ENCODE results near the gene SNX3. TPM values are rescaled to one million over a fixed set of nuclear protein-coding genes. Genes with fewer than 3 reads are reported as not detected.

SNX3 gene
- total and polyA plus RNA-seq, 10 donors, result 132 to 236 (median 170) TPM

DNA sequence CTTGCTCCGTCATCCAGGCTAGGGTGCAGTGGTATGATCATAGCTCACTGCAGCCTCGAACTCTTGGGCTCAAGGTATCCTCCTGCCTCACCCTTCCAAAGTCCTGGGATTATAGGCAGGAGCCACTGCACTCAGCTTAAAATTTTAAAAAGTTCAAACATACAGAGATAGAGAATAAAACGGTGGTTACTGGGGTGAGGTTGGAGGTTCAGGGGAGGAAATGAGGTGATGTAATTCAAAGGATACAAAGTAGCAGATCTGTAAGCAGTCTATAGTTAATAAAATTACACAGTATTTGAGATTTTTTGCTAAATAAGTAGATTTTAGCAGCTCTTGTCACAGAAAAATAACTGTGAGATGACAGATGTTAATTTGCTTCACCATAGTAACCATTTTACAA lies 26.5 kb upstream of the SNX3 start:
- H3K27me3 ChIP-seq (replicated peaks in 1 of 7), result no peaks in the 10 kb centered on the region
- H3K27ac ChIP-seq, result no peak overlapping the region
- no peaks in the 10 kb centered on the region for H3K36me3 ChIP-seq
- no peak overlapping the region for H3K4me3 ChIP-seq
- 70 to 80% (median 76%) methylated on average over 3 of the region's 3 CpGs for WGBS, 5 donors
- DNase-seq, result no peak
- H3K4me1 ChIP-seq, result no peaks in the 10 kb centered on the region
- TF ChIP-seq, protein P1, sequence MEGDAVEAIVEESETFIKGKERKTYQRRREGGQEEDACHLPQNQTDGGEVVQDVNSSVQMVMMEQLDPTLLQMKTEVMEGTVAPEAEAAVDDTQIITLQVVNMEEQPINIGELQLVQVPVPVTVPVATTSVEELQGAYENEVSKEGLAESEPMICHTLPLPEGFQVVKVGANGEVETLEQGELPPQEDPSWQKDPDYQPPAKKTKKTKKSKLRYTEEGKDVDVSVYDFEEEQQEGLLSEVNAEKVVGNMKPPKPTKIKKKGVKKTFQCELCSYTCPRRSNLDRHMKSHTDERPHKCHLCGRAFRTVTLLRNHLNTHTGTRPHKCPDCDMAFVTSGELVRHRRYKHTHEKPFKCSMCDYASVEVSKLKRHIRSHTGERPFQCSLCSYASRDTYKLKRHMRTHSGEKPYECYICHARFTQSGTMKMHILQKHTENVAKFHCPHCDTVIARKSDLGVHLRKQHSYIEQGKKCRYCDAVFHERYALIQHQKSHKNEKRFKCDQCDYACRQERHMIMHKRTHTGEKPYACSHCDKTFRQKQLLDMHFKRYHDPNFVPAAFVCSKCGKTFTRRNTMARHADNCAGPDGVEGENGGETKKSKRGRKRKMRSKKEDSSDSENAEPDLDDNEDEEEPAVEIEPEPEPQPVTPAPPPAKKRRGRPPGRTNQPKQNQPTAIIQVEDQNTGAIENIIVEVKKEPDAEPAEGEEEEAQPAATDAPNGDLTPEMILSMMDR (IDR thresholded peaks at IDR 0.05 in 8 of 11, conservative IDR thresholded peaks at IDR 0.05 in 3 of 11), result no peak
- TF ChIP-seq POLR2A (IDR thresholded peaks at IDR 0.05) (no peak), POLR2AphosphoS5 (IDR thresholded peaks at IDR 0.05) (no peak)
- intact Hi-C loops (cut with DNase I; ENCODE audit: low total_unique reads), result no loop called here
- no peaks in the 10 kb centered on the region for H3K9me3 ChIP-seq

DNA sequence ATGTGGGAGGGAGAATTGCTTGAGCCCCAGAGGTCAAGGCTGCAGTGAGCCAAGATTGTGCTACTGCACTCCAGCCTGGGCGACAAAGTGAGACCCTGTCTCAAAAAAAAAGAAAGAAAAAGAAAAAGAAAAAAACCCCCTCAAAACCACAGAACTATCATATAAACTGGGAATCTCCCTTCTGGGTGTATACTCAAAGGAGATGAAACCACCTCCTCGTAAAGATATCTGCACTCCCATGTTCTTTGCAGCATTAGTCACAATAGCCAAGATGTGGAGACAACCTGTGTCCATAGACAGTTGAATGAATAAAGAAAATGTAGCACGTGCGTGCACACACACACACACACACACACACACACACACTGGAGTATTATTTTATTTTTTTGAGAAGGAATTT lies 25.5 kb upstream of the SNX3 start:
- intact Hi-C loops (cut with DNase I; ENCODE audit: low total_unique reads), result no loop called here
- no peaks in the 10 kb centered on the region for H3K9me3 ChIP-seq
- 73 to 86% (median 84%) methylated on average over 4 of the region's 4 CpGs for WGBS, 5 donors

GRCh38 chr6:108285381-108285780 lies 24.5 kb upstream of the SNX3 start:
- no peaks in the 10 kb centered on the region for H3K9me3 ChIP-seq
- no peak overlapping the region for H3K4me3 ChIP-seq
- intact Hi-C loops (cut with DNase I; ENCODE audit: low total_unique reads), result no loop called here
- H3K27me3 ChIP-seq (replicated peaks in 1 of 7), result no peaks in the 10 kb centered on the region
- H3K36me3 ChIP-seq, result no peaks in the 10 kb centered on the region
- no peak for DNase-seq
- no peaks in the 10 kb centered on the region for H3K4me1 ChIP-seq
- H3K27ac ChIP-seq, result no peak overlapping the region
- no peak for TF ChIP-seq POLR2AphosphoS5 (IDR thresholded peaks at IDR 0.05)

More for the DNA sequence above, 25.5 kb upstream of the SNX3 start:
- Histone ChIP-seq H3K36me3 (no peaks in the 10 kb centered on the region), H3K27ac (no peak overlapping the region), H3K27me3 (replicated peaks in 1 of 7) (no peaks in the 10 kb centered on the region), H3K4me1 (no peaks in the 10 kb centered on the region), H3K4me3 (no peak overlapping the region)
- no peak for TF ChIP-seq POLR2AphosphoS5 (IDR thresholded peaks at IDR 0.05)
- TF ChIP-seq, protein P1 (IDR thresholded peaks at IDR 0.05 in 8 of 11, conservative IDR thresholded peaks at IDR 0.05 in 3 of 11), result no peak
- TF ChIP-seq POLR2A (IDR thresholded peaks at IDR 0.05), result no peak
- no peak for DNase-seq

GRCh38 chr6:108277831-108278230 lies 17.0 kb upstream of the SNX3 start:
- TF ChIP-seq POLR2AphosphoS5 (IDR thresholded peaks at IDR 0.05) (no peak), POLR2A (IDR thresholded peaks at IDR 0.05) (no peak)
- TF ChIP-seq, protein P1 (IDR thresholded peaks at IDR 0.05 in 8 of 11, conservative IDR thresholded peaks at IDR 0.05 in 3 of 11), result no peak
- H3K9me3 ChIP-seq, result no peaks in the 10 kb centered on the region
- no peak overlapping the region for H3K27ac ChIP-seq
- DNase-seq, result no peak
- no peaks in the 10 kb centered on the region for H3K27me3 ChIP-seq (replicated peaks in 1 of 7)
- WGBS, 5 donors, result 84 to 95% (median 88%) methylated on average over 4 of the region's 4 CpGs
- no peak overlapping the region for H3K4me3 ChIP-seq
- H3K36me3 ChIP-seq, result no peaks in the 10 kb centered on the region
- intact Hi-C loops (cut with DNase I; ENCODE audit: low total_unique reads), result no loop called here
- H3K4me1 ChIP-seq, result no peaks in the 10 kb centered on the region

GRCh38 chr6:108277295-108277694 lies 16.5 kb upstream of the SNX3 start:
- Histone ChIP-seq H3K27me3 (replicated peaks in 1 of 7) (no peaks in the 10 kb centered on the region), H3K36me3 (no peaks in the 10 kb centered on the region), H3K9me3 (no peaks in the 10 kb centered on the region), H3K4me1 (no peaks in the 10 kb centered on the region), H3K4me3 (no peak overlapping the region), H3K27ac (no peak overlapping the region)
- WGBS, 5 donors, result 91 to 100% (median 100%) methylated on average over 1 of the region's 1 CpG
- TF ChIP-seq, protein P1 (IDR thresholded peaks at IDR 0.05 in 8 of 11, conservative IDR thresholded peaks at IDR 0.05 in 3 of 11), result no peak
- no peak for TF ChIP-seq POLR2AphosphoS5 (IDR thresholded peaks at IDR 0.05)
- no peak for TF ChIP-seq POLR2A (IDR thresholded peaks at IDR 0.05)
- intact Hi-C loops (cut with DNase I; ENCODE audit: low total_unique reads), result no loop called here
- no peak for DNase-seq
